PC-3 (cell line): ENCODE results near the gene CERK. TPM values are rescaled to one million over a fixed set of nuclear protein-coding genes. Genes with fewer than 3 reads are reported as not detected.
A peak's percentile ranks its signal among the peaks of the same experiment; 100 is the strongest.

Experiments
- ATAC-seq: fragments of 200-7000 bp; cut with Tn5 transposase; 2 replicates; pipeline ENCODE4 v1.9.1; 2020; ENCODE audit warnings: mild to moderate bottlenecking, moderate library complexity
- BruUV-seq: library from RNA; stranded (reverse); fragments of 400-500 nt; replicated peaks from 2 replicates; lab custom pipeline; 2021; lab: Mats Ljungman, UMichigan
- CTCF ChIA-PET: fragments of 300-600 bp; sonication (Branson Sonifier 250); formaldehyde crosslinking; loops from one replicate; lab custom pipeline; 2022; ENCODE audit warnings: antibody characterized with exemption; lab: Charles Lee
- POLR2A ChIA-PET: fragments of 300-600 bp; sonication (Branson Sonifier 250); formaldehyde crosslinking; loops from one replicate; lab custom pipeline; 2022; ENCODE audit warnings: antibody characterized with exemption; ENCODE audit not compliant: unreplicated experiment; lab: Charles Lee
- DNase-seq: peaks from one replicate; pipeline ENCODE4 v3.0.0-alpha.2; 2015
- H2AFZ ChIP-seq: fragments of 300-600 bp; sonication (generic); 2 replicates; pipeline ENCODE4 v1.6.0; 2016; ENCODE audit warnings: antibody characterized with exemption, low read length
- H3F3A ChIP-seq: fragments of 300-600 bp; sonication (generic); one replicate; pipeline ENCODE4 v1.6.0; 2017; ENCODE audit warnings: antibody characterized with exemption, low read length, control low read depth, mild to moderate bottlenecking; ENCODE audit not compliant: unreplicated experiment
- H3K27ac ChIP-seq: fragments of 300-600 bp; sonication (generic); 2 replicates; pipeline ENCODE4 v1.5.1; 2016; ENCODE audit warnings: mild to moderate bottlenecking, low read length
- H3K27me3 ChIP-seq: fragments of 300-600 bp; sonication (generic); 2 replicates; pipeline ENCODE4 v1.6.1; 2016; ENCODE audit warnings: low read length, mixed read lengths
- H3K36me3 ChIP-seq: fragments of 300-600 bp; sonication (generic); 2 replicates; pipeline ENCODE4 v1.6.1; 2016; ENCODE audit warnings: low read depth, mixed run types, low read length, mixed read lengths
- H3K4me1 ChIP-seq: fragments of 300-600 bp; sonication (generic); 2 replicates; pipeline ENCODE4 v1.5.1; 2016; ENCODE audit warnings: low read length; ENCODE audit not compliant: insufficient read depth
- H3K4me2 ChIP-seq: fragments of 300-600 bp; sonication (generic); 2 replicates; pipeline ENCODE4 v1.6.0; 2016; ENCODE audit warnings: low read length
- H3K4me3 ChIP-seq: fragments of 300-600 bp; sonication (generic); 2 replicates; pipeline ENCODE4 v1.5.1; 2016; ENCODE audit warnings: mild to moderate bottlenecking, low read length, mixed read lengths
- H3K79me2 ChIP-seq: fragments of 300-600 bp; sonication (generic); 2 replicates; pipeline ENCODE4 v1.6.1; 2017; ENCODE audit warnings: low read length, mixed read lengths
- H3K9ac ChIP-seq: fragments of 300-600 bp; sonication (generic); 2 replicates; pipeline ENCODE4 v1.6.0; 2016; ENCODE audit warnings: mild to moderate bottlenecking, low read length
- H3K9me2 ChIP-seq: fragments of 300-600 bp; sonication (generic); replicated peaks from 2 replicates; pipeline ENCODE4 v1.6.1; 2016; ENCODE audit warnings: mixed run types, low read length, mixed read lengths
- H3K9me3 ChIP-seq: fragments of 300-600 bp; sonication (generic); 2 replicates; pipeline ENCODE4 v1.6.1; 2016; ENCODE audit warnings: low read length, mixed read lengths
- H4K20me1 ChIP-seq: fragments of 300-600 bp; sonication (generic); 2 replicates; pipeline ENCODE4 v1.6.1; 2016; ENCODE audit warnings: low read length, mixed read lengths
- EZH2 ChIP-seq: fragments of 300-600 bp; sonication (generic); IDR thresholded peaks from one replicate; pipeline ENCODE4 v1.6.1; 2017; ENCODE audit warnings: antibody characterized with exemption, mild to moderate bottlenecking, low read length; ENCODE audit not compliant: unreplicated experiment
- EZH2phosphoT487 ChIP-seq: fragments of 300-600 bp; sonication (generic); IDR thresholded peaks from 2 replicates; pipeline ENCODE4 v1.6.1; 2018; ENCODE audit warnings: mild to moderate bottlenecking, antibody characterized with exemption, low read length, borderline replicate concordance
- intact Hi-C: fragments of 100-400 bp; cut with micrococcal nuclease; formaldehyde crosslinking; loops from 2 replicates; pipeline ENCODE4 v1.9.0; 2023
- total RNA-seq: library from RNA; depleted of rRNA; stranded (reverse); fragments of >200 nt; gene quantifications from 2 replicates; pipeline ENCODE4 v1.2.3, GENCODE V29; 2014
- TF ChIP-seq, protein P1 (sequence below): fragments of 300-600 bp; sonication (generic); conservative IDR thresholded peaks from 2 replicates; pipeline ENCODE4 v1.5.1; 2017; ENCODE audit warnings: antibody characterized with exemption, low read depth, mild to moderate bottlenecking, low read length

CERK gene
- total RNA-seq, 1 experiment from 2014 or later, result 21.6 TPM

DNA sequence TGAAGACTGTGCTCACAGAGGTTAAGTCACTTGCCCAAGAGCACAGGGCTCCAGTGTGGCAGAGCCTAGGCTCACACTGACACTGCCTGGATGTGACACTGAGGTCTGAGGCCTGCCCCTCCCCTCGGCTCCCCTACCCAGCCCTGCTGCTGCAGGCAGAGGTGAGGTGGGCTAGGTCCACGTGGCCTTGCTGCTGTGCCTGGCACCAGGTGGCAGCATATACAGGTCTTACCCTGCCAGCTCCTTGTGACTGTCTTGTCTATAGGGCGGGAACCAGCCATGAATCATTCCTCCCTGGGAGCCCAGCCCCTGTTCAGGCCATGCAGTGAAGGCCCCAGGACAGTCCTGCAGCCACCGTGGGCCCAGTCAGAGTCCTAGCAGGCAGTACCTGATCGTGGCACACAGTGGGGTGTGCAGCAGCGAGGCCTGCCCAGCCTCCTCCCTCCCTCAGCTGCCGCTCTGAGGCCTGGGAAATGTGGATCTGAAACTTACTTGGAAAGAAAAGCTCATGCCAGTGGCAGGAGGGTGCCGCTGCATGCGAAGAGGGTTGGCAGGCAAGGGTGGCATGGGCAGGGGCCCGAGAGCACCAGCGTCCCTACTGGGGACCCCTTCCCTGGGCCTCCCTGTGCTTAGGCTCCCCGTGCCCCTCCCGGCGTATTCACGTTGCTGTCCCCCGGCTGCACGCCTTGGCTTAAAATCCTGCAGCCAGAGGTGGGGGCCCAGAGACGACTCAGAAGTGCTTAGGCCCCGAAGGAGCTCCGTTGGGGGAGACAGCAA lies 1.2 kb upstream of the CERK start:
- ATAC-seq (no peak), DNase-seq (no peak)
- Histone ChIP-seq H3K9ac (no peak overlapping the region), H3K4me2 (peak overlapping the region; percentile 84; the same call in 1 of the 2 replicates), H3F3A (no peaks in the 10 kb centered on the region), H3K4me3 (no peak overlapping the region), H3K27ac (no peak overlapping the region), H4K20me1 (no peaks in the 10 kb centered on the region), H3K27me3 (no peaks in the 10 kb centered on the region), H3K9me2 (no peaks in the 10 kb centered on the region), H2AFZ (no peak overlapping the region), H3K4me1 (peaks cover 12% of the 10 kb centered on the region), H3K79me2 (peaks cover 22% of the 10 kb centered on the region), H3K9me3 (no peaks in the 10 kb centered on the region), H3K36me3 (no peaks in the 10 kb centered on the region)
- ChIA-PET CTCF (no interaction called here), POLR2A (no interaction called here)
- intact Hi-C loops, result no loop called here
- no TSS peak for BruUV-seq
- TF ChIP-seq EZH2 (no peak), EZH2phosphoT487 (no peak)
- TF ChIP-seq, protein P1, sequence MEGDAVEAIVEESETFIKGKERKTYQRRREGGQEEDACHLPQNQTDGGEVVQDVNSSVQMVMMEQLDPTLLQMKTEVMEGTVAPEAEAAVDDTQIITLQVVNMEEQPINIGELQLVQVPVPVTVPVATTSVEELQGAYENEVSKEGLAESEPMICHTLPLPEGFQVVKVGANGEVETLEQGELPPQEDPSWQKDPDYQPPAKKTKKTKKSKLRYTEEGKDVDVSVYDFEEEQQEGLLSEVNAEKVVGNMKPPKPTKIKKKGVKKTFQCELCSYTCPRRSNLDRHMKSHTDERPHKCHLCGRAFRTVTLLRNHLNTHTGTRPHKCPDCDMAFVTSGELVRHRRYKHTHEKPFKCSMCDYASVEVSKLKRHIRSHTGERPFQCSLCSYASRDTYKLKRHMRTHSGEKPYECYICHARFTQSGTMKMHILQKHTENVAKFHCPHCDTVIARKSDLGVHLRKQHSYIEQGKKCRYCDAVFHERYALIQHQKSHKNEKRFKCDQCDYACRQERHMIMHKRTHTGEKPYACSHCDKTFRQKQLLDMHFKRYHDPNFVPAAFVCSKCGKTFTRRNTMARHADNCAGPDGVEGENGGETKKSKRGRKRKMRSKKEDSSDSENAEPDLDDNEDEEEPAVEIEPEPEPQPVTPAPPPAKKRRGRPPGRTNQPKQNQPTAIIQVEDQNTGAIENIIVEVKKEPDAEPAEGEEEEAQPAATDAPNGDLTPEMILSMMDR, result no peak

DNA sequence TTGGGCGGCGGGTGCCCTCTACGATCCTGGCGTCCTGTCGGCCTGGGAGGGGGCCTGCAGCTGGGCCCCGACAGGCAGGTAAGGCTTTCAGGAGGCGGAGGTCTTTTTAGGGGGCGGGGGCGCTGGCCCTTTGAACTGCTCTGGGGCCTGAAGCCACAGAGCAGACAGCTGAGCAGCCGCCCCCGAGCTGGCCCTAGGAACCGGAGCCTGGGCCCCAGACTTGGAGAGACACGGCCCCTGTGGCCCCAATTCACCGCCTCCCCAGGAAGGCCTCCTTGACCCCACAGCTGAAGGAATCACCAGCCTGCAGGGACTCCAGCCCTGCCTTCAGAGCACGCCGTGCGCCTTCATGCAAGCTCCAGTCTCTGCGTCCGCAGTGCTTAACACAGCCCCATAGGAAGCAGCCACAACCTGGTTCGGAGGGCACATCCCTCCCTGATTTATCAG lies 618 bp upstream of the CERK start:
- H3K36me3 ChIP-seq, result no peaks in the 10 kb centered on the region

More for the DNA sequence above, 618 bp upstream of the CERK start:
- Histone ChIP-seq H3K27ac (no peak overlapping the region), H3K4me2 (peak overlapping the region; percentile 84), H3K4me3 (peak overlapping the region; percentile 67), H3K79me2 (peaks cover 22% of the 10 kb centered on the region), H3F3A (no peaks in the 10 kb centered on the region), H3K9ac (peak overlapping the region; percentile 56), H3K27me3 (no peaks in the 10 kb centered on the region), H3K9me2 (no peaks in the 10 kb centered on the region), H3K9me3 (no peaks in the 10 kb centered on the region), H3K4me1 (peaks cover 12% of the 10 kb centered on the region), H4K20me1 (no peaks in the 10 kb centered on the region), H2AFZ (peak overlapping the region; percentile 76)
- CTCF ChIA-PET, result no interaction called here
- POLR2A ChIA-PET, result no interaction called here
- ATAC-seq (no peak), DNase-seq (no peak)
- TSS peak; percentile 37 for BruUV-seq
- TF ChIP-seq EZH2phosphoT487, result no peak
- TF ChIP-seq, protein P1, result no peak
- no peak for TF ChIP-seq EZH2
- intact Hi-C loops, result no loop called here
